Heart right ventricle (tissue), 16 donors: ENCODE results near the gene RBM3. TPM values are rescaled to one million over a fixed set of nuclear protein-coding genes. Genes with fewer than 3 reads are reported as not detected.
A peak's percentile ranks its signal among the peaks of the same experiment; 100 is the strongest.
"Not testable (repeated sequence)": the region's sequence is repeated elsewhere in the genome, so short reads cannot be mapped to it uniquely, and the experiment has no call there.

ENCODE experiments used
- ATAC-seq, 8 donors: fragments of 200-7000 bp; cut with Tn5 transposase; one replicate each; pipeline ENCODE4 v1.9.1; 2020; ENCODE audit warnings: mild to moderate bottlenecking in 8 of 8, moderate library complexity in 8 of 8, moderate number of reproducible peaks in 1 of 8
- DNase-seq, 2 donors: peaks; one replicate each; pipeline ENCODE4 v3.0.0-alpha.2; 2020
- H3K27ac ChIP-seq, 10 donors: fragments of 200-600 bp; sonication (generic) in 2 of 10; one replicate each; pipeline versions ENCODE4 v1.5.0 to v1.8.0; 2020 to 2022; ENCODE audit warnings: mild to moderate bottlenecking in 3 of 10
- H3K27me3 ChIP-seq, 7 donors: fragments of 200-600 bp; one replicate each; pipeline ENCODE4 v1.8.0; 2021 to 2022; ENCODE audit warnings: mild to moderate bottlenecking in 2 of 7
- H3K36me3 ChIP-seq, 9 donors: fragments of 200-600 bp; sonication (generic) in 1 of 9; one replicate each; pipeline versions ENCODE4 v1.5.0 to v1.8.0; 2020 to 2022; ENCODE audit warnings: mild to moderate bottlenecking in 2 of 9
- H3K4me1 ChIP-seq, 9 donors: fragments of 200-600 bp; sonication (generic) in 1 of 9; one replicate each; pipeline versions ENCODE4 v1.5.0 to v1.8.0; 2020 to 2022; ENCODE audit warnings: mild to moderate bottlenecking in 4 of 9
- H3K4me3 ChIP-seq, 10 donors: fragments of 200-600 bp; sonication (generic) in 2 of 10; one replicate each; pipeline versions ENCODE4 v1.5.0 to v1.8.0; 2020 to 2022; ENCODE audit warnings: mild to moderate bottlenecking in 7 of 10, moderate library complexity in 2 of 10
- H3K9me3 ChIP-seq, 11 donors: fragments of 200-600 bp in 10 of 11; sonication (generic) in 2 of 11; one replicate each; pipeline versions ENCODE4 v1.5.0 to v1.8.0; 2013 to 2022; ENCODE audit warnings: mild to moderate bottlenecking in 2 of 11, control low read depth in 1 of 11, moderate library complexity in 1 of 11
- WGBS, 2 donors: extraction: QIAGEN DNeasy Blood & Tissue Kit; methylation state at CpG; one replicate each; pipeline ENCODE4 v1.1.7; 2013; ENCODE audit warnings: inconsistent platforms in 1 of 2; 5-methylcytosine and 5-hydroxymethylcytosine counted together
- intact Hi-C, 10 donors: fragments of 100-400 bp; cut with DNase I; formaldehyde crosslinking; loops; one replicate each; pipeline versions ENCODE4 v1.11.1 to v1.14.2; 2022
- long read RNA-seq, 3 donors: library from polyadenylated mRNA; unstranded; transcript quantifications; one replicate each; pipeline ENCODE4 v2.0.0, GENCODE V29; 2020 to 2021
- polyA plus RNA-seq, 2 donors: library from polyadenylated mRNA; stranded (reverse); fragments of 200-250 nt; gene quantifications; one replicate each; pipeline ENCODE4 v1.2.3, GENCODE V29; 2013
- total RNA-seq, 10 donors: library from RNA; stranded (reverse); fragmentation: NEBNext Ultra II Directional in 3 of 10; extraction: Animal tissue kit (Norgen Biotek cat#: 25700) in 3 of 10; gene quantifications; one replicate each; pipeline versions ENCODE4 v1.2.1 to v1.2.4, GENCODE V29; 2021 to 2023
- TF ChIP-seq, protein P1 (sequence below), 9 donors: fragments of 200-600 bp; sonication (generic) in 2 of 9; IDR thresholded peaks; one replicate each; pipeline versions ENCODE4 v1.5.0 to v1.8.0; 2021 to 2022; ENCODE audit warnings: antibody characterized with exemption in 9 of 9, mild to moderate bottlenecking in 5 of 9, moderate library complexity in 1 of 9
- donor health status: Arrhythmogenic right ventricular cardiomyopathy.
- donor health status: ischemic (EF 13 %, LVEDD 7.1; RV severe dilation, severe dysfunction).
- donor health status: healthy with polysubstance abuse.
- donor health status: DM: no; HTN: yes; CAD: no.
- donor health status: DM: no; HTN: no; CAD: no.
- donor health status: ischemic (EF 25% LVEDD 6.9; RV normal size, moderate dysfunction).
- donor health status: ischemic (EF 25% LVEDD 5.7; RV mildly dilated, moderate dysfunction).
- donor health status: healthy.
- donor health status: DM: yes; HTN: yes; CAD: no.
- donor health status: Ischemic cardiomyopathy.
- donor health status: ischemic (EF 35%, LVEDD 5.7; RV mildly dilated, moderate dysfunction).
- donor health status: nonischemic (EF 11% LVEDD 7.7; RV severe dilation, severe dysfunction).
- donor health status: DM: yes; HTN: yes; CAD: no.
- donor health status: PGD.
- donor health status: ischemic (EF 29% LVEDD 5.4; RV normal size, mild dysfunction).
- donor health status: nonischemic (EF 23%, LVEDD 6.1; RV moderate dilation, normal function).

RBM3 gene
- total RNA-seq = 100 to 1,000 TPM in 8 of 10 donors, 10 to 100 TPM in 2; 60.0 to 204 (median 111) TPM
- 100 to 1,000 TPM in 1 of 2 donors, 10 to 100 TPM in 1; 99.6 to 127 TPM for polyA plus RNA-seq
- long read RNA-seq, donor 1, transcript RBM3-203 (7 exons, 2,162 nt) = major isoform, 35 of 46 reads
- long read RNA-seq, donor 1, partial matches to known transcripts = 2 of 46 reads
- long read RNA-seq, donor 1, other reads (novel, unspliced or antisense) = 9 of 46 reads
- long read RNA-seq, donor 2, transcript RBM3-203 (7 exons, 2,162 nt) = major isoform, 42 of 56 reads
- long read RNA-seq, donor 2, partial matches to known transcripts = 11 of 56 reads
- long read RNA-seq, donor 2, other reads (novel, unspliced or antisense) = 1 of 56 reads
- long read RNA-seq, donor 3, transcript RBM3-203 (7 exons, 2,162 nt) = major isoform, 350 of 405 reads
- long read RNA-seq, donor 3, transcript RBM3-202 (6 exons, 1,130 nt) = minor isoform, 6 of 405 reads
- long read RNA-seq, donor 3, transcript RBM3-208 (6 exons, 724 nt) = minor isoform, 6 of 405 reads
- long read RNA-seq, donor 3, partial matches to known transcripts = 7 of 405 reads
- long read RNA-seq, donor 3, other reads (novel, unspliced or antisense) = 32 of 405 reads

DNA sequence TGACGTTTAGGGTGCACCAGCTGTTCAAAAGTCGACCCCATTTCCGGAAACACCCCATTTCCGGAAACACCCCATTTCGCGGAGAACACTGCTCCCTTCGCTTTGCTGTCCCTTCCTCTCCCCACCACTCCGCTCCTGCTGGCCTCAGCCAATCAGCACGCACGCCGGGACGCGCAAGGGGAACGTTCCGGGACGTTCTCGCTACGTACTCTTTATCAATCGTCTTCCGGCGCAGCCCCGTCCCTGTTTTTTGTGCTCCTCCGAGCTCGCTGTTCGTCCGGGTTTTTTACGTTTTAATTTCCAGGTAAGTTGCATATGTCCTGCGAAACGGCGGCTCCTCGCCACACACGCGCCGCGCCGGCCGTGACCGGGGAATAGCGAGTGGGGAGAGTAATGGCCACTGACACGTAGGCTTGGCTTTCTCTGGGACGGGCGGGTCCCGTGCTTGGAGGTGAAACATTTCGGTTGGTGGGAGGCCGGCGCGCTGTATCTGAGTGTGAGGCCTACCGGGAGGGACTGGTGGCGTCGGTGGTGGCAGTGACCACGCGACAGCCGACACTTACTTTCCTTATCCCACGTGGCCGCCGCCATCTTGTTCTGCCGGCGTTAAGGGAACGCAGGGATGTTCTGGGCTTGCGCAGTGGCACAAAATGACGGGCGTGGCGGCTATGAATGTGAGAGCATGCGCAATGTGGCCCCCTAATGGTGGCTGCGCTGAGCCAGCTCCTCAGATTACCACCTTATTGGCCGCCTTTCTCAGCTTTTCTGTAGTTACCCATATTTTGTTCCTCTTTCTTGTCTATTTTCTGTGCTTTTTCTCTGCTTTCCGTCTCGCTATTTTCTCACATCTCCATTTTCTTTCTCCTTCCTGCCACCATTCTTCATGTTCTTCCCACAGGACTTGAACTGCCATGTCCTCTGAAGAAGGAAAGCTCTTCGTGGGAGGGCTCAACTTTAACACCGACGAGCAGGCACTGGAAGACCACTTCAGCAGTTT lies at the start of gene RBM3:
Gene RBM3 (plus strand): TSS at position 215 of the 997 bp plus-strand sequence. CDS start 697 bp downstream, at position 912.
- Histone ChIP-seq H3K4me1 (peaks cover 8 to 24% (median 14%) of the 10 kb centered on the region in 9 donors), H3K4me3 (peak within 1 kb of the TSS; percentile 56 to 87 (median 78)), H3K9me3 (no peaks in the 10 kb centered on the region), H3K27ac (peak within 1 kb of the TSS; percentile 91 to 100 (median 99)), H3K36me3 (peaks cover 0 to 46% (median 30%) of the 10 kb centered on the region in 9 donors), H3K27me3 (no peaks in the 10 kb centered on the region)
- intact Hi-C loops = loop anchor here in 3 of 10 donors (2.0 to 10.0 kb wide), 3 partner anchors 16 to 1340 kb away; partner anchors contain the start of genes PORCN (in 1 of the 3) and USP11 (in 1 of the 3)
- TF ChIP-seq, protein P1, sequence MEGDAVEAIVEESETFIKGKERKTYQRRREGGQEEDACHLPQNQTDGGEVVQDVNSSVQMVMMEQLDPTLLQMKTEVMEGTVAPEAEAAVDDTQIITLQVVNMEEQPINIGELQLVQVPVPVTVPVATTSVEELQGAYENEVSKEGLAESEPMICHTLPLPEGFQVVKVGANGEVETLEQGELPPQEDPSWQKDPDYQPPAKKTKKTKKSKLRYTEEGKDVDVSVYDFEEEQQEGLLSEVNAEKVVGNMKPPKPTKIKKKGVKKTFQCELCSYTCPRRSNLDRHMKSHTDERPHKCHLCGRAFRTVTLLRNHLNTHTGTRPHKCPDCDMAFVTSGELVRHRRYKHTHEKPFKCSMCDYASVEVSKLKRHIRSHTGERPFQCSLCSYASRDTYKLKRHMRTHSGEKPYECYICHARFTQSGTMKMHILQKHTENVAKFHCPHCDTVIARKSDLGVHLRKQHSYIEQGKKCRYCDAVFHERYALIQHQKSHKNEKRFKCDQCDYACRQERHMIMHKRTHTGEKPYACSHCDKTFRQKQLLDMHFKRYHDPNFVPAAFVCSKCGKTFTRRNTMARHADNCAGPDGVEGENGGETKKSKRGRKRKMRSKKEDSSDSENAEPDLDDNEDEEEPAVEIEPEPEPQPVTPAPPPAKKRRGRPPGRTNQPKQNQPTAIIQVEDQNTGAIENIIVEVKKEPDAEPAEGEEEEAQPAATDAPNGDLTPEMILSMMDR (IDR thresholded peaks at IDR 0.05) = peak; percentile 11 to 63 (median 46)
- WGBS, 2 donors = 0% methylated on average over 62 to 71 of the region's 71 CpGs
- DNase-seq (peak; percentile 91 to 94), ATAC-seq (peak; percentile 95 to 99 (median 98))

DNA sequence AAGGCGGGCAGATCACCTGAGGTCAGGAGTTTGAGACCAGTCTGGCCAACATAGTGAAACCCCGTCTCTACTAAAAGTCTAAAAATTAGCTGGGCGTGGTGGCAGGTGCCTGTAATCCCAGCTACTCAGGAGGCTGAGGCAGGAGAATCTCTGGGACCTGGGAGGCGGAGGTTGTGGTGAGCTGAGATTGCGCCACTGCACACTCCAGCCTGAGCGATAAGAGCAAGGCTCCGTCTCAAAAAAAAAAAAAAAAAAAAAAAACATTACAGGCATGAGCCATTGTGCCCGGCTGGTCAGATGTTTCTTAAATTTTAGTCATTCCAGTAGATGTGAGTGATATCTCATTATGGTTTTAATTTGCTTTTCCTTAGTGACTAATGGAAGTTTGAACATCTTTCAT lies 48.4 kb upstream of the RBM3 start:
- H3K27me3 ChIP-seq, DNase-seq, H3K4me1 ChIP-seq, H3K27ac ChIP-seq, H3K9me3 ChIP-seq, H3K4me3 ChIP-seq, ATAC-seq, intact Hi-C loops: not testable (repeated sequence)
- H3K36me3 ChIP-seq = peaks cover 0 to 38% (median 0%) of the 10 kb centered on the region in 9 donors
- 88 to 90% methylated on average over 6 to 8 of the region's 8 CpGs for WGBS, 2 donors

- Histone ChIP-seq H3K4me3 (no peak overlapping the region), H3K9me3 (no peaks in the 10 kb centered on the region), H3K27ac (peak overlapping the region in 1 of 10 donors; percentile 54), H3K36me3 (peaks cover 0 to 27% (median 0%) of the 10 kb centered on the region in 9 donors), H3K4me1 (peaks cover 0 to 3% (median 0%) of the 10 kb centered on the region in 9 donors), H3K27me3 (no peaks in the 10 kb centered on the region)
- TF ChIP-seq, protein P1 (IDR thresholded peaks at IDR 0.05) = no peak
- 89 to 95% methylated on average over 3 of the region's 3 CpGs for whole genome bisulfite sequencing, 2 donors
- ATAC-seq (no peak), DNase-seq (no peak)
- intact Hi-C loops = no loop called here
These were observed 43.5 kb upstream of the RBM3 start for GRCh38 chrX:48530736-48531135.

DNA sequence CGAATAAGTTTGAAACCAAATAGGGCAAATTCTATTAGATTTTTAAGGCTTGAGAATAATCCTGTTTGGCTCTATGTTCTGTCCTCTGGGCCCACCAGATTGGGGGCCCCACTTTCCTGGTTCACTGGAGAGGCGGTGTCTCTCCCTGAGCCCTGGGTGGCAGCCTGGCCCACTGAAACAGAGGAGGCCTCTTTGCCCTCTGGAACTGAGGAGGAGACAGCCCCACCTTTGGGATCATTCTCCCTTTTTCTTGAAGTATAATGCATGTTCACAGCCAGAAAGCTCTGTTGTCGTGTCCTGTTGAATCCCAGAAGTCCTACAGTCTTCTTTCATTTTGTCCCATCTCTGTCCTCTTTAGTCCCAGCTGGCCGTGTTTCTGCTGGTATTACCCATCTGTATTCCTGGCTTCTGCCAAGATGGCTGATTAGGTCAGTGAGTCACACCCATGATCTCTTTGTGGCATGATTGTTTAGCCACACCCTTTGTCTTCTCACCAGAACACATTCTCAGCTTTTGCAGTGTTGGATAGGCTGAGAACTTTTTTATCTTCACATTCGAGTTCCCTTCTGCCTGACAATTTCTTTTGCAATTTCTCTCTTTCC lies 42.8 kb upstream of the RBM3 start:
- 58 to 65% methylated on average over 5 of the region's 5 CpGs for WGBS, 2 donors
- no peaks in the 10 kb centered on the region for H3K27me3 ChIP-seq
- H3K4me1 ChIP-seq = peaks cover 0 to 3% (median 0%) of the 10 kb centered on the region in 9 donors
- TF ChIP-seq, protein P1 (IDR thresholded peaks at IDR 0.05) = no peak
- no peak overlapping the region for H3K4me3 ChIP-seq
- H3K9me3 ChIP-seq = no peaks in the 10 kb centered on the region
- peak overlapping the region in 9 of 10 donors; percentile 11 to 64 (median 54) for H3K27ac ChIP-seq
- H3K36me3 ChIP-seq = peaks cover 0 to 23% (median 0%) of the 10 kb centered on the region in 9 donors
- ATAC-seq (peak in 4 of 8 donors; percentile 26 to 81 (median 74)), DNase-seq (no peak)
- intact Hi-C loops = no loop called here
